Neural progenitor cell (in vitro differentiated cells): ENCODE measurements around the gene KLHL29.

ENCODE experiments used
- CTCF ChIP-seq: fragments of 200-600 bp; sonication (generic); IDR thresholded peaks from 2 replicates; pipeline ENCODE4 v1.5.1; 2017; ENCODE audit warnings: antibody characterized with exemption, mild to moderate bottlenecking
- EZH2 ChIP-seq: fragments of 200-600 bp; sonication (generic); IDR thresholded peaks from 2 replicates; pipeline ENCODE4 v1.6.1; 2017; ENCODE audit warnings: antibody characterized with exemption, mild to moderate bottlenecking, moderate library complexity
- EZH2phosphoT487 ChIP-seq: fragments of 200-600 bp; sonication (generic); IDR thresholded peaks from 2 replicates; pipeline ENCODE4 v1.6.1; 2017; ENCODE audit warnings: antibody characterized with exemption

- TF ChIP-seq EZH2 = no peak
- TF ChIP-seq EZH2phosphoT487 = no peak
- no peak for TF ChIP-seq CTCF
Observed at GRCh38 chr2:23445450-23445868, 60.5 kb downstream of the KLHL29 start.
